Liver (tissue), 9 donors: ENCODE results near the gene CBX5. TPM values are rescaled to one million over a fixed set of nuclear protein-coding genes. Genes with fewer than 3 reads are reported as not detected.

ENCODE experiments used
- DNase-seq: peaks from one replicate; pipeline ENCODE4 v3.0.0-alpha.2; 2017; ENCODE audit warnings: low spot score
- H3K27ac ChIP-seq, 2 donors: one replicate each; pipeline ENCODE4 v1.7.0; 2013; ENCODE audit warnings: inconsistent platforms in 2 of 2, low read length in 2 of 2, control low read depth in 1 of 2, low read depth in 1 of 2, mild to moderate bottlenecking in 1 of 2
- H3K27me3 ChIP-seq, 4 donors: one replicate each; pipeline versions ENCODE4 v1.6.1 to v1.7.0; 2013; ENCODE audit warnings: low read length in 3 of 4, inconsistent platforms in 1 of 4, mild to moderate bottlenecking in 1 of 4, moderate library complexity in 1 of 4; ENCODE audit not compliant: control insufficient read depth in 4 of 4, insufficient read depth in 4 of 4
- H3K36me3 ChIP-seq, 4 donors: one replicate each; pipeline versions ENCODE4 v1.6.1 to v1.7.0; 2013; ENCODE audit warnings: low read length in 3 of 4, mild to moderate bottlenecking in 3 of 4, low read depth in 1 of 4, moderate library complexity in 1 of 4; ENCODE audit not compliant: control insufficient read depth in 4 of 4, insufficient read depth in 3 of 4
- H3K4me1 ChIP-seq, 4 donors: one replicate each; pipeline versions ENCODE4 v1.6.1 to v1.7.0; 2013; ENCODE audit warnings: low read length in 3 of 4, mild to moderate bottlenecking in 3 of 4, moderate library complexity in 1 of 4; ENCODE audit not compliant: control insufficient read depth in 4 of 4, insufficient read depth in 4 of 4
- H3K4me3 ChIP-seq, 3 donors: one replicate each; pipeline versions ENCODE4 v1.6.1 to v1.7.0; 2013; ENCODE audit warnings: low read length in 3 of 3, control low read depth in 1 of 3, low read depth in 1 of 3, mild to moderate bottlenecking in 1 of 3
- H3K9ac ChIP-seq, 2 donors: one replicate each; pipeline ENCODE4 v1.7.0; 2013; ENCODE audit warnings: low read length in 2 of 2, mild to moderate bottlenecking in 2 of 2, moderate library complexity in 2 of 2, control low read depth in 1 of 2, low read depth in 1 of 2
- H3K9me3 ChIP-seq, 4 donors: one replicate each; pipeline versions ENCODE4 v1.6.1 to v1.7.0; 2013; ENCODE audit warnings: low read length in 3 of 4; ENCODE audit not compliant: control insufficient read depth in 4 of 4
- ATF3 ChIP-seq: IDR thresholded peaks from 2 replicates; pipeline ENCODE4 v1.6.1; 2016; ENCODE audit warnings: antibody characterized with exemption
- CTCF ChIP-seq: fragments of 150-350 bp; IDR thresholded peaks from 2 replicates; pipeline ENCODE4 v1.5.1; 2017; ENCODE audit warnings: improper control_type of control experiment, low read depth, low read length; ENCODE audit not compliant: missing input control
- FOXA1 ChIP-seq: IDR thresholded peaks from 2 replicates; pipeline ENCODE4 v1.6.1; 2016; ENCODE audit warnings: antibody characterized with exemption
- FOXA2 ChIP-seq: IDR thresholded peaks from 2 replicates; pipeline ENCODE4 v1.6.1; 2016; ENCODE audit warnings: antibody characterized with exemption
- GABPA ChIP-seq, 2 donors: IDR thresholded peaks in 1 of 2; conservative IDR thresholded peaks in 1 of 2; 2 replicates each; pipeline ENCODE4 v1.6.1; 2016; ENCODE audit warnings: antibody characterized with exemption in 2 of 2, mild to moderate bottlenecking in 1 of 2, moderate library complexity in 1 of 2
- HNF4A ChIP-seq, 2 donors: conservative IDR thresholded peaks; 2 replicates each; pipeline ENCODE4 v1.6.1; 2016; ENCODE audit warnings: antibody characterized with exemption in 2 of 2, mild to moderate bottlenecking in 2 of 2
- JUND ChIP-seq, 2 donors: IDR thresholded peaks; 2 replicates each; pipeline ENCODE4 v1.6.1; 2016; ENCODE audit warnings: antibody characterized with exemption in 2 of 2
- MAX ChIP-seq: IDR thresholded peaks from 2 replicates; pipeline ENCODE4 v1.6.1; 2016; ENCODE audit warnings: antibody characterized with exemption
- NR2F2 ChIP-seq: IDR thresholded peaks from 2 replicates; pipeline ENCODE4 v1.6.1; 2016; ENCODE audit warnings: antibody characterized with exemption
- RAD21 ChIP-seq, 2 donors: IDR thresholded peaks; 2 replicates each; pipeline ENCODE4 v1.6.1; 2016; ENCODE audit warnings: antibody characterized with exemption in 2 of 2, mild to moderate bottlenecking in 2 of 2
- REST ChIP-seq: IDR thresholded peaks from 2 replicates; pipeline ENCODE4 v1.6.1; 2016; ENCODE audit warnings: antibody characterized with exemption, mild to moderate bottlenecking
- RXRA ChIP-seq, 2 donors: IDR thresholded peaks; 2 replicates each; pipeline ENCODE4 v1.6.1; 2017 to 2018; ENCODE audit warnings: antibody characterized with exemption in 2 of 2, mild to moderate bottlenecking in 1 of 2
- SP1 ChIP-seq: IDR thresholded peaks from 2 replicates; pipeline ENCODE4 v1.6.1; 2018; ENCODE audit warnings: antibody characterized with exemption, mild to moderate bottlenecking
- TAF1 ChIP-seq: conservative IDR thresholded peaks from 2 replicates; pipeline ENCODE4 v1.6.1; 2016; ENCODE audit warnings: antibody characterized with exemption, mild to moderate bottlenecking
- YY1 ChIP-seq: IDR thresholded peaks from 2 replicates; pipeline ENCODE4 v1.6.1; 2016; ENCODE audit warnings: antibody characterized with exemption, mild to moderate bottlenecking
- ZBTB33 ChIP-seq: IDR thresholded peaks from 2 replicates; pipeline ENCODE4 v1.6.1; 2016; ENCODE audit warnings: antibody characterized with exemption
- WGBS: extraction: QIAGEN DNeasy Blood & Tissue Kit; methylation state at CpG from one replicate; pipeline ENCODE4 v1.1.7; 2013; 5-methylcytosine and 5-hydroxymethylcytosine counted together
- polyA plus RNA-seq, 2 donors: library from polyadenylated mRNA; stranded (reverse) in 1 of 2; unstranded in 1 of 2; fragments of 200-250 nt in 1 of 2; fragments of >200 nt in 1 of 2; fragmentation: Nextera tagmentation in 1 of 2; extraction: Ambion mirVana in 1 of 2; gene quantifications; one replicate each; pipeline versions ENCODE4 v1.2.1 to v1.2.3, GENCODE V29; 2013 to 2015
- total RNA-seq, 2 donors: library from RNA; depleted of rRNA; stranded (reverse); fragments of >200 nt; gene quantifications; one replicate each; pipeline ENCODE4 v1.2.3, GENCODE V29; 2014
- donor health status: healthy.
- donor health status: healthy.
- donor health status: healthy.
- donor health status: healthy.
- donor health status: healthy.

CBX5 gene
- total and polyA plus RNA-seq, 4 donors, result 4.4 to 62.3 (median 12.6) TPM

GRCh38 chr12:54240971-54241588 is 38.8 kb downstream of the CBX5 start:
- no peak for DNase-seq
- WGBS, result 94% methylated on average over 2 of the region's 2 CpGs
- Histone ChIP-seq H3K27ac (no peak overlapping the region), H3K36me3 (peaks cover 0 to 19% (median 12%) of the 10 kb centered on the region in 4 donors), H3K9me3 (no peaks in the 10 kb centered on the region), H3K9ac (no peak overlapping the region), H3K4me1 (no peaks in the 10 kb centered on the region), H3K27me3 (no peaks in the 10 kb centered on the region), H3K4me3 (no peak overlapping the region)
- TF ChIP-seq GABPA (IDR thresholded peaks at IDR 0.05 in 1 of 2, conservative IDR thresholded peaks at IDR 0.05 in 1 of 2) (no peak), YY1 (no peak)

GRCh38 chr12:54240129-54240528 is 39.8 kb downstream of the CBX5 start:
- Histone ChIP-seq H3K27me3 (no peaks in the 10 kb centered on the region), H3K27ac (no peak overlapping the region), H3K4me3 (no peak overlapping the region), H3K9me3 (no peaks in the 10 kb centered on the region), H3K9ac (no peak overlapping the region), H3K36me3 (peaks cover 0 to 17% (median 10%) of the 10 kb centered on the region in 4 donors), H3K4me1 (no peaks in the 10 kb centered on the region)
- no peak for DNase-seq
- TF ChIP-seq JUND (IDR thresholded peaks at IDR 0.05) (no peak), SP1 (no peak), CTCF (no peak), ATF3 (no peak), FOXA2 (no peak), GABPA (IDR thresholded peaks at IDR 0.05 in 1 of 2, conservative IDR thresholded peaks at IDR 0.05 in 1 of 2) (no peak), MAX (no peak)
- WGBS, result 64% methylated on average over 2 of the region's 2 CpGs

- Histone ChIP-seq H3K4me3 (no peak overlapping the region), H3K27me3 (no peaks in the 10 kb centered on the region), H3K9me3 (no peaks in the 10 kb centered on the region), H3K4me1 (no peaks in the 10 kb centered on the region), H3K27ac (no peak overlapping the region), H3K9ac (no peak overlapping the region), H3K36me3 (peaks cover 0 to 16% (median 10%) of the 10 kb centered on the region in 4 donors)
- TF ChIP-seq JUND (IDR thresholded peaks at IDR 0.05), result no peak
- no peak for TF ChIP-seq HNF4A (conservative IDR thresholded peaks at IDR 0.05)
- no peak for TF ChIP-seq RXRA (IDR thresholded peaks at IDR 0.05)
- no peak for TF ChIP-seq REST
- TF ChIP-seq YY1, result no peak
- TF ChIP-seq MAX, result no peak
- TF ChIP-seq NR2F2, result no peak
- TF ChIP-seq FOXA1, result no peak
- no peak for TF ChIP-seq RAD21 (IDR thresholded peaks at IDR 0.05)
- TF ChIP-seq CTCF, result no peak
- TF ChIP-seq ZBTB33, result no peak
- no peak for TF ChIP-seq SP1
- no peak for TF ChIP-seq TAF1
- TF ChIP-seq FOXA2, result no peak
- no peak for TF ChIP-seq ATF3
- DNase-seq, result no peak
Measured at GRCh38 chr12:54239620-54240019, 40.3 kb downstream of the CBX5 start.
